Stimulated activated CD4-positive, alpha-beta T cell treated with anti-CD3 and anti-CD28 coated beads, Interleukin-1b, Interleukin-23, amount 100 ng/mL, for 4 hours (primary cell): Measurements from ENCODE around the gene ADCY7.

Experiments used
- DNase-seq, 2 donors: peaks; one replicate each; pipeline ENCODE4 v3.0.0-alpha.2; 2020; ENCODE audit warnings: low read depth in 2 of 2

Gene ADCY7

GRCh38 chr16:50267651-50268050, 1.3 kb downstream of the ADCY7 start:
- no peak for DNase-seq

- no peak for DNase-seq
These were observed 2.0 kb downstream of the ADCY7 start for GRCh38 chr16:50268352-50268751.

GRCh38 chr16:50269061-50269705, 2.8 kb downstream of the ADCY7 start:
- no peak for DNase-seq

GRCh38 chr16:50269769-50270509, 3.6 kb downstream of the ADCY7 start:
- no peak for DNase-seq

- DNase-seq: no peak
These were observed 4.3 kb downstream of the ADCY7 start for GRCh38 chr16:50270510-50271147.

GRCh38 chr16:50271148-50272041, 5.0 kb downstream of the ADCY7 start:
- no peak for DNase-seq

- DNase-seq: no peak
These were observed 5.8 kb downstream of the ADCY7 start for GRCh38 chr16:50272111-50272571.

GRCh38 chr16:50272687-50273381, 6.5 kb downstream of the ADCY7 start:
- no peak for DNase-seq

GRCh38 chr16:50273382-50273690, 7.0 kb downstream of the ADCY7 start:
- no peak for DNase-seq

GRCh38 chr16:50273888-50274325, 7.6 kb downstream of the ADCY7 start:
- DNase-seq: no peak

- peak in 1 of 2 donors; percentile 33 for DNase-seq
These were observed 8.2 kb downstream of the ADCY7 start for GRCh38 chr16:50274326-50275097.

GRCh38 chr16:50275098-50275415, 8.7 kb downstream of the ADCY7 start:
- no peak for DNase-seq

GRCh38 chr16:50275428-50276325, 9.3 kb downstream of the ADCY7 start:
- DNase-seq: no peak

GRCh38 chr16:50276326-50276640, 9.9 kb downstream of the ADCY7 start:
- no peak for DNase-seq

GRCh38 chr16:50276801-50277555, 10.6 kb downstream of the ADCY7 start:
- DNase-seq: no peak

- no peak for DNase-seq
These were observed 11.9 kb downstream of the ADCY7 start for GRCh38 chr16:50278251-50278650.

- no peak for DNase-seq
These were observed 13.1 kb downstream of the ADCY7 start for GRCh38 chr16:50279504-50279865.

- no peak for DNase-seq
These were observed 14.6 kb downstream of the ADCY7 start for GRCh38 chr16:50280932-50281331.

GRCh38 chr16:50281391-50282009, 15.1 kb downstream of the ADCY7 start:
- DNase-seq: no peak
